Mucosa of stomach (tissue), 1 donor: Measurements from ENCODE around the gene PLOD2.

Experiments
- H3K27me3 ChIP-seq: one replicate; pipeline ENCODE4 v1.7.0; 2013; ENCODE audit warnings: mild to moderate bottlenecking, low read length; ENCODE audit not compliant: control insufficient read depth, insufficient read depth
- H3K36me3 ChIP-seq: one replicate; pipeline ENCODE4 v1.7.0; 2013; ENCODE audit warnings: low read length; ENCODE audit not compliant: control insufficient read depth, insufficient read depth
- H3K4me1 ChIP-seq: one replicate; pipeline ENCODE4 v1.7.0; 2013; ENCODE audit warnings: mild to moderate bottlenecking, low read length; ENCODE audit not compliant: control insufficient read depth, insufficient read depth
- H3K4me3 ChIP-seq: one replicate; pipeline ENCODE4 v1.7.0; 2013; ENCODE audit warnings: low read length
- H3K9ac ChIP-seq: one replicate; pipeline ENCODE4 v1.7.0; 2013; ENCODE audit warnings: mild to moderate bottlenecking, low read length, moderate library complexity
- H3K9me3 ChIP-seq: one replicate; pipeline ENCODE4 v1.7.0; 2013; ENCODE audit warnings: mild to moderate bottlenecking, low read length, moderate library complexity; ENCODE audit not compliant: control insufficient read depth
- donor health status: Pancreatic carcinoma.

Gene PLOD2

GRCh38 chr3:146087116-146087515 is 73.9 kb downstream of the PLOD2 start:
- no peaks in the 10 kb centered on the region for H3K36me3 ChIP-seq
- H3K9ac ChIP-seq = no peak overlapping the region
- no peaks in the 10 kb centered on the region for H3K9me3 ChIP-seq
- no peak overlapping the region for H3K4me3 ChIP-seq
- H3K27me3 ChIP-seq = no peaks in the 10 kb centered on the region
- H3K4me1 ChIP-seq = no peaks in the 10 kb centered on the region

GRCh38 chr3:146086211-146086610 is 74.8 kb downstream of the PLOD2 start:
- H3K36me3 ChIP-seq = no peaks in the 10 kb centered on the region
- H3K9ac ChIP-seq = no peak overlapping the region
- H3K9me3 ChIP-seq = no peaks in the 10 kb centered on the region
- H3K4me1 ChIP-seq = no peaks in the 10 kb centered on the region
- H3K4me3 ChIP-seq = no peak overlapping the region
- no peaks in the 10 kb centered on the region for H3K27me3 ChIP-seq

- Histone ChIP-seq H3K9ac (no peak overlapping the region), H3K27me3 (no peaks in the 10 kb centered on the region), H3K9me3 (no peaks in the 10 kb centered on the region)
These were observed 75.3 kb downstream of the PLOD2 start for GRCh38 chr3:146085678-146086077.

GRCh38 chr3:146080578-146080977 is 80.4 kb downstream of the PLOD2 start:
- Histone ChIP-seq H3K36me3 (no peaks in the 10 kb centered on the region), H3K27me3 (no peaks in the 10 kb centered on the region), H3K9ac (no peak overlapping the region), H3K4me1 (no peaks in the 10 kb centered on the region), H3K4me3 (no peak overlapping the region), H3K9me3 (no peaks in the 10 kb centered on the region)

More at GRCh38 chr3:146085678-146086077, 75.3 kb downstream of the PLOD2 start:
- H3K4me1 ChIP-seq = no peaks in the 10 kb centered on the region
- no peaks in the 10 kb centered on the region for H3K36me3 ChIP-seq
- H3K4me3 ChIP-seq = no peak overlapping the region

- no peaks in the 10 kb centered on the region for H3K27me3 ChIP-seq
These were observed 83.0 kb downstream of the PLOD2 start for GRCh38 chr3:146078031-146078430.

GRCh38 chr3:146077181-146077580 is 83.8 kb downstream of the PLOD2 start:
- H3K4me1 ChIP-seq = no peaks in the 10 kb centered on the region
- H3K36me3 ChIP-seq = no peaks in the 10 kb centered on the region
- H3K9me3 ChIP-seq = no peaks in the 10 kb centered on the region
- H3K27me3 ChIP-seq = no peaks in the 10 kb centered on the region
- no peak overlapping the region for H3K4me3 ChIP-seq
- H3K9ac ChIP-seq = no peak overlapping the region

More at GRCh38 chr3:146078031-146078430, 83.0 kb downstream of the PLOD2 start:
- H3K36me3 ChIP-seq = no peaks in the 10 kb centered on the region
- no peaks in the 10 kb centered on the region for H3K9me3 ChIP-seq
- H3K9ac ChIP-seq = no peak overlapping the region
- no peak overlapping the region for H3K4me3 ChIP-seq
- no peaks in the 10 kb centered on the region for H3K4me1 ChIP-seq

- Histone ChIP-seq H3K4me3 (no peak overlapping the region), H3K9me3 (no peaks in the 10 kb centered on the region), H3K27me3 (no peaks in the 10 kb centered on the region), H3K36me3 (no peaks in the 10 kb centered on the region), H3K4me1 (no peaks in the 10 kb centered on the region), H3K9ac (no peak overlapping the region)
These were observed 88.2 kb downstream of the PLOD2 start for GRCh38 chr3:146072824-146073223.

- H3K9me3 ChIP-seq = no peaks in the 10 kb centered on the region
- no peaks in the 10 kb centered on the region for H3K36me3 ChIP-seq
- no peaks in the 10 kb centered on the region for H3K27me3 ChIP-seq
- H3K9ac ChIP-seq = no peak overlapping the region
- no peak overlapping the region for H3K4me3 ChIP-seq
- H3K4me1 ChIP-seq = no peaks in the 10 kb centered on the region
These were observed 88.9 kb downstream of the PLOD2 start for GRCh38 chr3:146072061-146072460.

GRCh38 chr3:146071632-146072031 is 89.4 kb downstream of the PLOD2 start:
- Histone ChIP-seq H3K9me3 (no peaks in the 10 kb centered on the region), H3K9ac (no peak overlapping the region), H3K27me3 (no peaks in the 10 kb centered on the region), H3K36me3 (no peaks in the 10 kb centered on the region), H3K4me3 (no peak overlapping the region), H3K4me1 (no peaks in the 10 kb centered on the region)

- Histone ChIP-seq H3K36me3 (no peaks in the 10 kb centered on the region), H3K9ac (no peak overlapping the region), H3K9me3 (no peaks in the 10 kb centered on the region), H3K27me3 (no peaks in the 10 kb centered on the region), H3K4me1 (no peaks in the 10 kb centered on the region), H3K4me3 (no peak overlapping the region)
These were observed 93.9 kb downstream of the PLOD2 start for GRCh38 chr3:146067048-146067447.

GRCh38 chr3:146065573-146066006 is 95.4 kb downstream of the PLOD2 start:
- H3K9ac ChIP-seq = no peak overlapping the region
- no peaks in the 10 kb centered on the region for H3K9me3 ChIP-seq
- H3K4me1 ChIP-seq = no peaks in the 10 kb centered on the region

GRCh38 chr3:146058241-146058640 is 102.7 kb downstream of the PLOD2 start:
- no peak overlapping the region for H3K4me3 ChIP-seq
- no peaks in the 10 kb centered on the region for H3K9me3 ChIP-seq
- H3K27me3 ChIP-seq = no peaks in the 10 kb centered on the region
- no peaks in the 10 kb centered on the region for H3K36me3 ChIP-seq
- H3K9ac ChIP-seq = no peak overlapping the region
- H3K4me1 ChIP-seq = no peaks in the 10 kb centered on the region

More at GRCh38 chr3:146065573-146066006, 95.4 kb downstream of the PLOD2 start:
- Histone ChIP-seq H3K4me3 (no peak overlapping the region), H3K36me3 (no peaks in the 10 kb centered on the region), H3K27me3 (no peaks in the 10 kb centered on the region)

- Histone ChIP-seq H3K4me1 (no peaks in the 10 kb centered on the region), H3K36me3 (no peaks in the 10 kb centered on the region), H3K27me3 (no peaks in the 10 kb centered on the region), H3K9me3 (no peaks in the 10 kb centered on the region), H3K9ac (no peak overlapping the region), H3K4me3 (no peak overlapping the region)
These were observed 108.1 kb downstream of the PLOD2 start for GRCh38 chr3:146052791-146053310.
